NOMO-1 treated with dmso at 0.1 percent for 144 hours (cell line): Measurements from ENCODE around the gene ATXN1L.
"Not testable (repeated sequence)": the region's sequence is repeated elsewhere in the genome, so short reads cannot be mapped to it uniquely, and the experiment has no call there.

Experiments
- DNase-seq: peaks from one replicate; lab custom pipeline; 2025; ENCODE audit not compliant: unreplicated experiment; lab: John Stamatoyannopoulos, UW

The ATXN1L gene

GRCh38 chr16:71894229-71894920, 48.6 kb downstream of the ATXN1L start:
- no peak for DNase-seq

- peak; percentile 96 for DNase-seq
Measured at GRCh38 chr16:71894921-71895678, 49.3 kb downstream of the ATXN1L start, which contains the start of gene IST1. Gene IST1, plus strand, starts transcription at chr16:71895531. Its CDS starts 20,110 bp downstream, at chr16:71915641.

GRCh38 chr16:71895679-71896365, 50.0 kb downstream of the ATXN1L start:
- no peak for DNase-seq

GRCh38 chr16:71896764-71897368, 51.1 kb downstream of the ATXN1L start:
- DNase-seq: no peak

- DNase-seq: no peak
Measured at GRCh38 chr16:71899171-71899570, 53.4 kb downstream of the ATXN1L start.

GRCh38 chr16:71902656-71903365, 57.0 kb downstream of the ATXN1L start:
- no peak for DNase-seq

GRCh38 chr16:71903608-71904007, 57.8 kb downstream of the ATXN1L start:
- no peak for DNase-seq

- no peak for DNase-seq
Measured at GRCh38 chr16:71904239-71904638, 58.5 kb downstream of the ATXN1L start.

- DNase-seq: not testable (repeated sequence)
Measured at GRCh38 chr16:71905765-71906164, 60.0 kb downstream of the ATXN1L start.
